Amniotic epithelial cell (primary cell): ENCODE results near the gene CLIP2.
A peak's percentile ranks its signal among the peaks of the same experiment; 100 is the strongest.
"Not testable (repeated sequence)": the region's sequence is repeated elsewhere in the genome, so short reads cannot be mapped to it uniquely, and the experiment has no call there.

Experiments used
- DNase-seq: peaks from one replicate; pipeline ENCODE4 v3.0.0-alpha.2; 2010; ENCODE audit warnings: low read depth

Gene CLIP2

GRCh38 chr7:74289018-74289658 lies at the start of gene CLIP2:
Gene CLIP2 (plus strand): TSS chr7:74289407. CDS start chr7:74317547, 28,140 bp downstream.
- DNase-seq = peak; percentile 70

DNA sequence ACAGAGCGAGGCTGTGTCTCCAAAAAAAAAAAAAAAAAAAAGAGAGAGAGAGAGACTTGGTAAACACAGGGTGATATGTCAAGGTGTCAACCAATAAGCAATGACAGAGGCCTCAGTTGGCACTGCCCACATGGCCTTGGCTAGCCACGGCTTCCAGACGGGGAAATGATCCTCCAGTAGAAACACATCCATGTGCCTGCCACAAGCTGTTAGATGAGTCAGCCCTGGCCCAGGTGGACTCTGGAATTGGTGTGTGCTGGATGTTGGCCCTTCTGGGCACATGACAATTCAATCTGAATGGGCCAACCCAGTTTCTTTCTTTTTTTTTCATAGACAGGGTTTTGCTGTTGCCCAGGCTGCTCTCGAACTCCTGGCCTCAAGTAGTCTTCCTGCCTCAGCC lies 48.7 kb upstream of the CLIP2 start:
- no peak for DNase-seq

- no peak for DNase-seq
Observed at GRCh38 chr7:74242122-74242443, 47.1 kb upstream of the CLIP2 start.

DNA sequence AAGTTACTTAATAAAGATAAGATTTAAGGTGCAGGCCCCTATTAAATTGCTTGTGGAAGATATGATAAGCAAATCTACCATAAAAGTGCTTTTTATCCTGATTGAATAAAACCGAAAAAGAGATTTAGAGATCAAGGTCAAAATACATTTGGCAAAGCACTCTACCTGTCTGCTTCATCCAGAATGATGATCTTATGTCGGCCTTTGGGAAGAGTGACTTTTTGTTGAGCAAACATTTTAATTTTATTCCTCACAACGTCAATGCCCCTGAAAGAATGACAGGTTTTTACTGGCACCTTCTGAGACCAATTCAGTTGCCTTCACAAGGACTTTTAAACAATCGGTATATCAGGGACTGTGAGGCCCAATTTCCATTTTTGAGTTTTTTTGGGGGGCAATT lies 42.7 kb upstream of the CLIP2 start:
- DNase-seq = no peak

DNA sequence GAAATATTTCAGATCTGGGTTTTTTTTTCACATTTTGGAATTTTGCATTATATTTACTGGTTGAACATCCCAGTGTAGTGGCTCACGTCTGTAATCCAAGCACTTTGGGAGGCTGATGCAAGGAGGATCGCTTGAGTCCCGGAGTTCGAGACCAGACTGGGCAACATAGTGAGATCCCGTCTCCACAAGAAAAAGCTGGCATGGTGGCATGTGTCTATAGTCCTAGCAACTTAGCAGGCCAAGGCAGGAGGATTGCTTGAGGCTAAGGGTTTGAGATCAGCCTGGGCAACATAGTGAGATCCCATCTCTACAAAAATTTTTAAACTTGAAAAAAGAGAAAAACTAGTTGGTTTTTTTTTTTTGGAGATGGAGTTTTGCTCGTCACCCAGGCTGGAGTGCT lies 41.1 kb upstream of the CLIP2 start:
- DNase-seq = no peak

- DNase-seq = not testable (repeated sequence)
Observed at GRCh38 chr7:74249058-74249457, 40.1 kb upstream of the CLIP2 start.

- DNase-seq = no peak
Observed at GRCh38 chr7:74252893-74253292, 36.3 kb upstream of the CLIP2 start.

DNA sequence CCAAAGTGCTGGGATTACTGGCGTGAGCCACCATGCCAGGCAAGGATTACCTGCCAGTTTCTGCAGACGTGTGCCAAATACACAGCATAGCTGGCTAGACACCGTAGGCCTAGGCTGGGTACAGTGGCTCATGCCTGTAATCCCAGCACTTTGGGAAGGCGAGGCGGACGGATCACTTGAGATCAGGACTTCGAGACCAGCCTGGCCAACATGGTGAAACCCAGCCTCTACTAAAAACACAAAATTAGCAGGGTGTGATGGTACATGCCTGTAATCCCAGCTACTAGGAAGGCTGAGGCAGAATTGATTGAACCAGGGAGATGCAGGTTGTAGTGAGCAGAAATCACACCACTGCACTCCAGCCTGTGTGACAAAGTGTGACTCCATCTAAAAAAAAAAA lies 35.9 kb upstream of the CLIP2 start:
- DNase-seq = no peak

- DNase-seq = no peak
Observed at GRCh38 chr7:74253835-74254128, 35.4 kb upstream of the CLIP2 start.

DNA sequence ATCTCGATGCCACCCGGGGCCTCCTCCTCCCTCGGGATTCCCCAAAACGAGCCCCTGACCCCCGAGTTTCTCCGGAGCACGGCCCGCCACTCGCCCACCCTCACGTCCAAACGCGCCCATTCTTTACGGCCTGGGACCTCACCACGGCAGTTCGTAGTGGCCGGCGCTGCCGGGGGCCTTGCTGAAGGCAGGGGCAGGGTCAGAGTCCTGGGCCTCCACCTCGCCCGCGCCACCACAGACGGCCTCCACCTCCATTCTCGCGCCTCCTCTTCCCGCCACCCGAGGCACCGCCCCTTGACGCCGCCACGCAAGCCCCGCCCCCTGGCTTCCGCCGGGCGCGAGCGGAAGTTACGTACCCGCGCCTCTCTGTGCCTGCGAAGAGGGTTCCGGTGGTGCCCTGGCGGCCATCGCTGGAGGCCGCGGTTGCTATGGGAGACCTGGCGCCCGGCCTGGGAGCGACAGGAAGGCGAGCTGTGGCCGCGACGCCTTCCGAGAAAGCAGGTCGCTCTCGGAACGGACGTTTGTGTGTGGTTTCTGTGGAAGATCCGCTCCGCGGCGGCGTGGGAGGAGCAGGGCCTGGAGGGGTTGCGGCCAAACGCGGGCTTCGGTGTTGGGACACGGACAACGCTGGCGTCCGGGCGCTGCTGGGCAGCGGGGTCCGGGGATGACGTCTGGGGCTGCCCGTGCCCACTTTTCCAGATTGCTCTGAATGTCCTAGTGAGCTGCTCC lies 34.9 kb upstream of the CLIP2 start, which contains the start of gene RFC2:
Gene RFC2 (minus strand): TSS at position 271 of the 729 bp plus-strand sequence. CDS start 16 bp downstream, at position 255.
- peak; percentile 88 for DNase-seq

DNA sequence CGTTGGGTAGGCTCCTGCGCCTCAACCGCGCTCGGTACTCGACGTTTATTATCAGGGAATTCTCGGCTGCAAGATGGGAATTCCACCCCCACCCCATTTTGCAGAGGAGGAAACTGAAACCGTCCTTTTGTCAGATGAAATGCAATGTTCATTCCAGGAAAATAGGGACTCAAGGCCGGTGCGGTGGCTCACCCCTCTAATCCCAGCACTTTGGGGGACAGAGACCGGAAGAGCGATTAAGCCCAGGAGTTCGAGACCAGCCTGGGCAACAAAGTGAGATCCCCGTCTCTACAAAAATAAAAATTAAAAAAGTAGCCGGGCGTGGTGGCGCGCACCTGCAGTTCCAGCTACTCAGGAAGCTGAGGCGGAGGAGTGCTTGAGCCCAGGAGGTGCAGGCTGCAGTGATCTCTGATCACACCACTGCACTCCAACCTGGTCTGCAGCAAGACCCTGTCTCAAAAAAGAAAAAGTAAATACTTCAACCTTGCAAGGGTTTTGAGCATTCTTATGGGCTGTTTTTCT lies 34.3 kb upstream of the CLIP2 start:
- no peak for DNase-seq

- DNase-seq = not testable (repeated sequence)
Observed at GRCh38 chr7:74255461-74255860, 33.7 kb upstream of the CLIP2 start.

GRCh38 chr7:74256491-74257408 lies 32.5 kb upstream of the CLIP2 start:
- DNase-seq = peak; percentile 64

DNA sequence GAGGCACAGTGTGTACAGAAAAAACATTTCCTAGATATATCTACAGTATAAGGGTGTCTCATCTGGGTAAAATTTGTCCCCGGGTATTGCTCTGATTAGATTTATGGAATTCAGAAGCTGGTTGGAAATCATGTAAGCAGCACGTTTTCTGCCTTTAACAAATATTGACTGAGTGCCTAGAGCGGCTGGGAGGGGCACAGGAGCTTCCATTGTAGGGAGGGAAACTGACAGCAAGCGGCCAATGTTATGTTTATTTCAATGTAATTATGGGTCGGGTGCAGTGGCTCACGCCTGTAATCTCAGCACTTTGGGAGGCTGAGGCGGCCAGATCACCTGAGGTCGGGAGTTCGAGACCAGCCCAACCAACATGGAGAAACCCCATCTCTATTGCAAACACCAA lies 30.6 kb upstream of the CLIP2 start:
- no peak for DNase-seq

- no peak for DNase-seq
Observed at GRCh38 chr7:74262639-74263398, 26.4 kb upstream of the CLIP2 start.

- DNase-seq = no peak
Observed at GRCh38 chr7:74263399-74264120, 25.6 kb upstream of the CLIP2 start.

GRCh38 chr7:74266191-74266963 lies 22.8 kb upstream of the CLIP2 start:
- no peak for DNase-seq

DNA sequence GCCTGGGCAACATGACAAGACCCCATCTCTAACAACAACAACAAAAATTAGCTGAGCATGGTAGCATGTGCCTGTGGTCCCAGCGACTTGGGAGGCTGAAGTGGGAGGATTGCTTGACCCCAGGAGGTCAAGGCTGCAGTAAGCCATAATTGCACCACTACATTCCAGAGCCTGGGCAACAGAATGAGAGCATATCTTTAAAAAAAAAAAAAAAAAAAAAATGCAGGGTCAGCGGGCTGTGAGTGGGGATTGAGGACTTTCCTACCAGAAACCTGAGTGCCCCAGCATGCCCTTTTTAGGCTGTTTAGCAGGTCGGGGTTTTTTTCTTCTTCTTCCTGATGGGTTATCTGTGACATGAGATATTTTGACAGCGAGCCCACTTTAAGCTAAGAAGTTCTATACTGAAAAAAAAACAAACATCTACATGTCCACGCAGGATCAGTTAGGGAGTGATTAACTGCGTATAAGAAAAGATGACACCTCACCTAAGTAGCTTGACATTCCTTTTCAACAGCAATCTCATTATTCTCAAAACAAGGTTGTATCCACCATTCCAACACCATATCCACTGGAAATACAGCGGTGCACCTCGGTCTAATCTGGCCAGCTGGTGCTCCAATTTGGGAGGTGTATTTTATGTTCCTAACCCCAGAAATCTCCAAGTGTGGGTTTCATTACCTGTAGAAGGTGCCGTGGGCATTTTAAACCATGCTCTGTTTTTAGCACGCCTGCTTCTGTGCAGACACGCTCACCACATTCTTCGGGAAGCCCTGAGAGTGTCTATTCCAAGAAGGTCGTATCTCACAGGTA lies 21.2 kb upstream of the CLIP2 start:
- DNase-seq = peak; percentile 62

- peak; percentile 70 for DNase-seq
Observed at GRCh38 chr7:74269757-74270277, 19.4 kb upstream of the CLIP2 start.
